WTC11 (cell line): ENCODE results near the gene KDM2B. TPM values are rescaled to one million over a fixed set of nuclear protein-coding genes. Genes with fewer than 3 reads are reported as not detected.

ENCODE experiments used
- ATAC-seq: fragments of 200-7000 bp; cut with Tn5 transposase; 2 replicates; pipeline ENCODE4 v1.10.0; 2021; ENCODE audit warnings: mild to moderate bottlenecking, moderate library complexity
- CTCF ChIA-PET: fragments of 300-600 bp; sonication (Branson Sonifier 250); formaldehyde crosslinking; loops from one replicate; lab custom pipeline; 2021; ENCODE audit warnings: antibody characterized with exemption; lab: Charles Lee
- POLR2A ChIA-PET: fragments of 350-600 bp; sonication (Branson Sonifier 250); formaldehyde crosslinking; loops from one replicate; lab custom pipeline; 2021; ENCODE audit warnings: antibody characterized with exemption; lab: Charles Lee
- DNase-seq: peaks from one replicate; pipeline ENCODE4 v3.0.0; 2021; ENCODE audit warnings: low spot score
- H3K27ac Mint-ChIP-seq: 2 replicates; pipeline ENCODE4 v1.8.0; 2021; ENCODE audit warnings: mixed read lengths
- H3K27me3 Mint-ChIP-seq: 2 replicates; pipeline ENCODE4 v1.8.0; 2021; ENCODE audit warnings: low read depth, mild to moderate bottlenecking, moderate library complexity, mixed read lengths
- H3K36me3 Mint-ChIP-seq: 2 replicates; pipeline ENCODE4 v1.8.0; 2021; ENCODE audit warnings: mixed read lengths
- H3K4me1 Mint-ChIP-seq: 2 replicates; pipeline ENCODE4 v1.8.0; 2022; ENCODE audit warnings: mixed read lengths
- H3K4me3 Mint-ChIP-seq: 2 replicates; pipeline ENCODE4 v1.8.0; 2021; ENCODE audit warnings: mild to moderate bottlenecking, moderate library complexity, mixed read lengths
- H3K9me3 Mint-ChIP-seq: 2 replicates; pipeline ENCODE4 v1.8.0; 2021; ENCODE audit warnings: mixed read lengths
- ETV6 ChIP-seq: sonication (generic); formaldehyde crosslinking; IDR thresholded peaks from 2 replicates; pipeline ENCODE4 v1.8.1; 2022; ENCODE audit warnings: mild to moderate bottlenecking, missing genetic modification reagents
- GRHL2 ChIP-seq: fragments of 250-450 bp; sonication (Bioruptor Pico); IDR thresholded peaks from 2 replicates; pipeline ENCODE4 v1.8.0; 2022; ENCODE audit warnings: mild to moderate bottlenecking, moderate library complexity; ENCODE audit not compliant: insufficient replicate concordance, severe bottlenecking
- HMGA2 ChIP-seq: fragments of 250-450 bp; sonication (Bioruptor Pico); IDR thresholded peaks from 2 replicates; pipeline ENCODE4 v1.4.0; 2021; ENCODE audit warnings: mild to moderate bottlenecking, moderate library complexity
- NFE2L1 ChIP-seq: sonication (generic); formaldehyde crosslinking; IDR thresholded peaks from 2 replicates; pipeline ENCODE4 v1.8.1; 2023; ENCODE audit warnings: missing genetic modification reagents
- SMAD3 ChIP-seq: sonication (generic); formaldehyde crosslinking; IDR thresholded peaks from 2 replicates; pipeline ENCODE4 v1.8.0; 2022; ENCODE audit warnings: missing genetic modification reagents, mild to moderate bottlenecking, borderline replicate concordance
- TP53 ChIP-seq: sonication (generic); formaldehyde crosslinking; IDR thresholded peaks from 2 replicates; pipeline ENCODE4 v1.8.1; 2023; ENCODE audit warnings: mild to moderate bottlenecking, missing genetic modification reagents
- ZBTB21 ChIP-seq: sonication (generic); formaldehyde crosslinking; IDR thresholded peaks from 2 replicates; pipeline ENCODE4 v1.8.1; 2023; ENCODE audit warnings: mild to moderate bottlenecking, missing genetic modification reagents, borderline replicate concordance
- ZNF219 ChIP-seq: sonication (generic); formaldehyde crosslinking; IDR thresholded peaks from 2 replicates; pipeline ENCODE4 v1.8.0; 2023; ENCODE audit warnings: missing genetic modification reagents, mild to moderate bottlenecking, borderline replicate concordance
- ZNF232 ChIP-seq: sonication (generic); formaldehyde crosslinking; IDR thresholded peaks from 2 replicates; pipeline ENCODE4 v1.8.0; 2022; ENCODE audit warnings: mild to moderate bottlenecking, missing genetic modification reagents
- total RNA-seq: library from RNA; stranded (reverse); gene quantifications from 3 replicates; pipeline ENCODE4 v1.2.3, GENCODE V29; 2021
- TF ChIP-seq, protein P1 (sequence below): fragments of 250-450 bp; sonication (Bioruptor Pico); IDR thresholded peaks from 2 replicates; pipeline ENCODE4 v1.9.0; 2021; ENCODE audit warnings: mild to moderate bottlenecking
- TF ChIP-seq, protein P2 (sequence below): sonication (generic); formaldehyde crosslinking; IDR thresholded peaks from 2 replicates; pipeline ENCODE4 v1.8.1; 2022; ENCODE audit warnings: mild to moderate bottlenecking, moderate library complexity, missing genetic modification reagents
- TF ChIP-seq, protein P3 (sequence below): sonication (generic); formaldehyde crosslinking; IDR thresholded peaks from 2 replicates; pipeline ENCODE4 v1.8.0; 2023; ENCODE audit warnings: mild to moderate bottlenecking, missing genetic modification reagents
- TF ChIP-seq, protein P4 (sequence below): sonication (generic); formaldehyde crosslinking; IDR thresholded peaks from 2 replicates; pipeline ENCODE4 v1.8.1; 2022; ENCODE audit warnings: mild to moderate bottlenecking, missing genetic modification reagents, moderate library complexity, borderline replicate concordance
- TF ChIP-seq, protein P5 (sequence below): sonication (generic); formaldehyde crosslinking; IDR thresholded peaks from 2 replicates; pipeline ENCODE4 v1.8.1; 2023; ENCODE audit warnings: mild to moderate bottlenecking, moderate library complexity, missing genetic modification reagents
- TF ChIP-seq, protein P6 (sequence below): sonication (generic); formaldehyde crosslinking; IDR thresholded peaks from 2 replicates; pipeline ENCODE4 v1.8.1; 2022; ENCODE audit warnings: missing genetic modification reagents, borderline replicate concordance
- TF ChIP-seq, protein P7 (sequence below): fragments of 200-600 bp; IDR thresholded peaks from 2 replicates; pipeline ENCODE4 v1.8.0; 2022; ENCODE audit warnings: antibody characterized with exemption

KDM2B gene
- total RNA-seq, 1 experiment from 2014 or later: 147 TPM

DNA sequence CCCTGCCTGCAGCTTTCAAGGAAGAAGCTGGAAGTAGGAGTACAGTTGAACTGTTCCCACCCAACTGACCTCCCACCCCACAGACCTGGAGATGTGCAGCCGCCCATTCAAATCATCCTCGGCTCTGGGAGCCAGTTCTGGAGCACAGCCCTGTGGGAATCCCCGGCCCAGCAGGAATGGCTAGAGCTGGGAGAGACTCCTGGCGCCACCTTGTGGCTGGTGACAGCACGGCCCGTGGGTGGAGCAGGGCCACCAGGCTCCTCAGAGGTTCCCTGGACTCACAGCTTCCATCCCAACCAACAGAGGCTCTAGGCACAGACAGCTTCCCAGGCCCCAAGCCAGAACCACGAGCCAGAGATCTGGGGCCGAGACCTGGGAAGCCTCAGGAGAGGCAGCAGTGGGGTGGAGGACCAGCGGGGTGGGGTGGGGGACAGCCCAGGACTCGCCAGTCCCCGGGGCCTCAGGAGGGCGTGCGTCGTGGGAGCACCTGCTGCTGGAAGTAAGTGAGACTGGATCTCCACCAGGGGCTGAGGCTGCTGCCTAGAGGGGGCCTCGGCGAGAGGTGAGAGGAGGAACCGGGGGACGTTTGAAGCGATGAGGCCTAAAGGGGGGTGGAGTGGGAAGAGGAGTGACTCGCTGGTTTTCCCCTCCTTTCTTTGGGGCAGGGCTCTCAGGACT lies 137.5 kb downstream of the KDM2B start:
- no peak overlapping the region for H3K4me3 Mint-ChIP-seq
- H3K9me3 Mint-ChIP-seq: no peaks in the 10 kb centered on the region
- TF ChIP-seq, protein P1, sequence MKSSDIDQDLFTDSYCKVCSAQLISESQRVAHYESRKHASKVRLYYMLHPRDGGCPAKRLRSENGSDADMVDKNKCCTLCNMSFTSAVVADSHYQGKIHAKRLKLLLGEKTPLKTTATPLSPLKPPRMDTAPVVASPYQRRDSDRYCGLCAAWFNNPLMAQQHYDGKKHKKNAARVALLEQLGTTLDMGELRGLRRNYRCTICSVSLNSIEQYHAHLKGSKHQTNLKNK: no peak
- TF ChIP-seq, protein P2, sequence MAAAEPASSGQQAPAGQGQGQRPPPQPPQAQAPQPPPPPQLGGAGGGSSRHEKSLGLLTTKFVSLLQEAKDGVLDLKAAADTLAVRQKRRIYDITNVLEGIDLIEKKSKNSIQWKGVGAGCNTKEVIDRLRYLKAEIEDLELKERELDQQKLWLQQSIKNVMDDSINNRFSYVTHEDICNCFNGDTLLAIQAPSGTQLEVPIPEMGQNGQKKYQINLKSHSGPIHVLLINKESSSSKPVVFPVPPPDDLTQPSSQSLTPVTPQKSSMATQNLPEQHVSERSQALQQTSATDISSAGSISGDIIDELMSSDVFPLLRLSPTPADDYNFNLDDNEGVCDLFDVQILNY (CRISPR knock-in tag): no peak
- TF ChIP-seq, protein P3, sequence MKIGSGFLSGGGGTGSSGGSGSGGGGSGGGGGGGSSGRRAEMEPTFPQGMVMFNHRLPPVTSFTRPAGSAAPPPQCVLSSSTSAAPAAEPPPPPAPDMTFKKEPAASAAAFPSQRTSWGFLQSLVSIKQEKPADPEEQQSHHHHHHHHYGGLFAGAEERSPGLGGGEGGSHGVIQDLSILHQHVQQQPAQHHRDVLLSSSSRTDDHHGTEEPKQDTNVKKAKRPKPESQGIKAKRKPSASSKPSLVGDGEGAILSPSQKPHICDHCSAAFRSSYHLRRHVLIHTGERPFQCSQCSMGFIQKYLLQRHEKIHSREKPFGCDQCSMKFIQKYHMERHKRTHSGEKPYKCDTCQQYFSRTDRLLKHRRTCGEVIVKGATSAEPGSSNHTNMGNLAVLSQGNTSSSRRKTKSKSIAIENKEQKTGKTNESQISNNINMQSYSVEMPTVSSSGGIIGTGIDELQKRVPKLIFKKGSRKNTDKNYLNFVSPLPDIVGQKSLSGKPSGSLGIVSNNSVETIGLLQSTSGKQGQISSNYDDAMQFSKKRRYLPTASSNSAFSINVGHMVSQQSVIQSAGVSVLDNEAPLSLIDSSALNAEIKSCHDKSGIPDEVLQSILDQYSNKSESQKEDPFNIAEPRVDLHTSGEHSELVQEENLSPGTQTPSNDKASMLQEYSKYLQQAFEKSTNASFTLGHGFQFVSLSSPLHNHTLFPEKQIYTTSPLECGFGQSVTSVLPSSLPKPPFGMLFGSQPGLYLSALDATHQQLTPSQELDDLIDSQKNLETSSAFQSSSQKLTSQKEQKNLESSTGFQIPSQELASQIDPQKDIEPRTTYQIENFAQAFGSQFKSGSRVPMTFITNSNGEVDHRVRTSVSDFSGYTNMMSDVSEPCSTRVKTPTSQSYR (CRISPR knock-in tag): no peak
- TF ChIP-seq TP53 (CRISPR knock-in tag) (no peak), ETV6 (CRISPR knock-in tag) (peak; percentile 41; the same call in 1 of the 2 replicates), ZNF219 (CRISPR knock-in tag) (no peak), NFE2L1 (no peak), ZBTB21 (no peak), ZNF232 (no peak), SMAD3 (no peak), HMGA2 (CRISPR knock-in tag) (no peak), GRHL2 (CRISPR knock-in tag) (no peak)
- TF ChIP-seq, protein P4, sequence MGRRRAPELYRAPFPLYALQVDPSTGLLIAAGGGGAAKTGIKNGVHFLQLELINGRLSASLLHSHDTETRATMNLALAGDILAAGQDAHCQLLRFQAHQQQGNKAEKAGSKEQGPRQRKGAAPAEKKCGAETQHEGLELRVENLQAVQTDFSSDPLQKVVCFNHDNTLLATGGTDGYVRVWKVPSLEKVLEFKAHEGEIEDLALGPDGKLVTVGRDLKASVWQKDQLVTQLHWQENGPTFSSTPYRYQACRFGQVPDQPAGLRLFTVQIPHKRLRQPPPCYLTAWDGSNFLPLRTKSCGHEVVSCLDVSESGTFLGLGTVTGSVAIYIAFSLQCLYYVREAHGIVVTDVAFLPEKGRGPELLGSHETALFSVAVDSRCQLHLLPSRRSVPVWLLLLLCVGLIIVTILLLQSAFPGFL (CRISPR knock-in tag): no peak
- TF ChIP-seq, protein P5, sequence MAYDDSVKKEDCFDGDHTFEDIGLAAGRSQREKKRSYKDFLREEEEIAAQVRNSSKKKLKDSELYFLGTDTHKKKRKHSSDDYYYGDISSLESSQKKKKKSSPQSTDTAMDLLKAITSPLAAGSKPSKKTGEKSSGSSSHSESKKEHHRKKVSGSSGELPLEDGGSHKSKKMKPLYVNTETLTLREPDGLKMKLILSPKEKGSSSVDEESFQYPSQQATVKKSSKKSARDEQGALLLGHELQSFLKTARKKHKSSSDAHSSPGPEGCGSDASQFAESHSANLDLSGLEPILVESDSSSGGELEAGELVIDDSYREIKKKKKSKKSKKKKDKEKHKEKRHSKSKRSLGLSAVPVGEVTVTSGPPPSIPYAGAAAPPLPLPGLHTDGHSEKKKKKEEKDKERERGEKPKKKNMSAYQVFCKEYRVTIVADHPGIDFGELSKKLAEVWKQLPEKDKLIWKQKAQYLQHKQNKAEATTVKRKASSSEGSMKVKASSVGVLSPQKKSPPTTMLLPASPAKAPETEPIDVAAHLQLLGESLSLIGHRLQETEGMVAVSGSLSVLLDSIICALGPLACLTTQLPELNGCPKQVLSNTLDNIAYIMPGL (CRISPR knock-in tag): peak; percentile 40; the same call in 1 of the 2 replicates
- TF ChIP-seq, protein P6, sequence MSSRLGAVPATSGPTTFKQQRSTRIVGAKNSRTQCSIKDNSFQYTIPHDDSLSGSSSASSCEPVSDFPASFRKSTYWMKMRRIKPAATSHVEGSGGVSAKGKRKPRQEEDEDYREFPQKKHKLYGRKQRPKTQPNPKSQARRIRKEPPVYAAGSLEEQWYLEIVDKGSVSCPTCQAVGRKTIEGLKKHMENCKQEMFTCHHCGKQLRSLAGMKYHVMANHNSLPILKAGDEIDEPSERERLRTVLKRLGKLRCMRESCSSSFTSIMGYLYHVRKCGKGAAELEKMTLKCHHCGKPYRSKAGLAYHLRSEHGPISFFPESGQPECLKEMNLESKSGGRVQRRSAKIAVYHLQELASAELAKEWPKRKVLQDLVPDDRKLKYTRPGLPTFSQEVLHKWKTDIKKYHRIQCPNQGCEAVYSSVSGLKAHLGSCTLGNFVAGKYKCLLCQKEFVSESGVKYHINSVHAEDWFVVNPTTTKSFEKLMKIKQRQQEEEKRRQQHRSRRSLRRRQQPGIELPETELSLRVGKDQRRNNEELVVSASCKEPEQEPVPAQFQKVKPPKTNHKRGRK (CRISPR knock-in tag): no peak
- TF ChIP-seq, protein P7, sequence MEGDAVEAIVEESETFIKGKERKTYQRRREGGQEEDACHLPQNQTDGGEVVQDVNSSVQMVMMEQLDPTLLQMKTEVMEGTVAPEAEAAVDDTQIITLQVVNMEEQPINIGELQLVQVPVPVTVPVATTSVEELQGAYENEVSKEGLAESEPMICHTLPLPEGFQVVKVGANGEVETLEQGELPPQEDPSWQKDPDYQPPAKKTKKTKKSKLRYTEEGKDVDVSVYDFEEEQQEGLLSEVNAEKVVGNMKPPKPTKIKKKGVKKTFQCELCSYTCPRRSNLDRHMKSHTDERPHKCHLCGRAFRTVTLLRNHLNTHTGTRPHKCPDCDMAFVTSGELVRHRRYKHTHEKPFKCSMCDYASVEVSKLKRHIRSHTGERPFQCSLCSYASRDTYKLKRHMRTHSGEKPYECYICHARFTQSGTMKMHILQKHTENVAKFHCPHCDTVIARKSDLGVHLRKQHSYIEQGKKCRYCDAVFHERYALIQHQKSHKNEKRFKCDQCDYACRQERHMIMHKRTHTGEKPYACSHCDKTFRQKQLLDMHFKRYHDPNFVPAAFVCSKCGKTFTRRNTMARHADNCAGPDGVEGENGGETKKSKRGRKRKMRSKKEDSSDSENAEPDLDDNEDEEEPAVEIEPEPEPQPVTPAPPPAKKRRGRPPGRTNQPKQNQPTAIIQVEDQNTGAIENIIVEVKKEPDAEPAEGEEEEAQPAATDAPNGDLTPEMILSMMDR: peak; percentile 83
- ChIA-PET CTCF (interaction anchor here (0.5 to 5.3 kb wide), 52 partner anchors 9 to 438 kb away, joined by 3 to 71 read pairs (median 4); partner anchors contain the start of genes MORN3, P2RX7, RHOF and RNF34), POLR2A (interaction anchor here (0.6 to 1.0 kb wide), 2 partner anchors 184 to 215 kb away, joined by 3 read pairs; no protein-coding TSS in a partner anchor)
- ATAC-seq (peak; percentile 91), DNase-seq (peak; percentile 94)
- H3K4me1 Mint-ChIP-seq: peaks cover 7% of the 10 kb centered on the region
- H3K27me3 Mint-ChIP-seq: no peaks in the 10 kb centered on the region; the same call in 1 of the 2 replicates
- peak overlapping the region; percentile 85 for H3K27ac Mint-ChIP-seq
- H3K36me3 Mint-ChIP-seq: peaks cover 40% of the 10 kb centered on the region
